ENCODE results near the gene ARMC5. TPM values are rescaled to one million over a fixed set of nuclear protein-coding genes. Genes with fewer than 3 reads are reported as not detected.

The ARMC5 gene
- total and polyA plus RNA-seq, 9 of the 15 experiments (the other 6 are each of a cell fraction or from before 2014, with no cell fraction given): 0.11 to 13.5 (median 2.1) TPM

GRCh38 chr16:31458073-31458843, 1.0 kb upstream of the ARMC5 start (continued):
- TF ChIP-seq DDX20 (tag; IDR thresholded peaks at IDR 0.05; ENCODE audit: low read depth): no peak
- TF ChIP-seq ARID4B (CRISPR knock-in tag; IDR thresholded peaks at IDR 0.05): peak; percentile 55; the same call in 1 of the 2 replicates
- 0 out of 2 replicates have a peak, but pooled peaks have one; percentile 5 for TF ChIP-seq BRD4 (IDR thresholded peaks at IDR 0.05)
- TF ChIP-seq SMARCE1 (IDR thresholded peaks at IDR 0.05): no peak
- peak; percentile 5; the same call in 1 of the 2 replicates for TF ChIP-seq POLR2A (conservative IDR thresholded peaks at IDR 0.05)
- TF ChIP-seq EP400 (IDR thresholded peaks at IDR 0.05): peak; percentile 44; the same call in 1 of the 2 replicates
- peak; percentile 25 for TF ChIP-seq CXXC5 (CRISPR knock-in tag; IDR thresholded peaks at IDR 0.05)
- TF ChIP-seq EWSR1 (IDR thresholded peaks at IDR 0.05; ENCODE audit: borderline replicate concordance, low read depth, partially characterized antibody): no peak
- TF ChIP-seq, protein P1, sequence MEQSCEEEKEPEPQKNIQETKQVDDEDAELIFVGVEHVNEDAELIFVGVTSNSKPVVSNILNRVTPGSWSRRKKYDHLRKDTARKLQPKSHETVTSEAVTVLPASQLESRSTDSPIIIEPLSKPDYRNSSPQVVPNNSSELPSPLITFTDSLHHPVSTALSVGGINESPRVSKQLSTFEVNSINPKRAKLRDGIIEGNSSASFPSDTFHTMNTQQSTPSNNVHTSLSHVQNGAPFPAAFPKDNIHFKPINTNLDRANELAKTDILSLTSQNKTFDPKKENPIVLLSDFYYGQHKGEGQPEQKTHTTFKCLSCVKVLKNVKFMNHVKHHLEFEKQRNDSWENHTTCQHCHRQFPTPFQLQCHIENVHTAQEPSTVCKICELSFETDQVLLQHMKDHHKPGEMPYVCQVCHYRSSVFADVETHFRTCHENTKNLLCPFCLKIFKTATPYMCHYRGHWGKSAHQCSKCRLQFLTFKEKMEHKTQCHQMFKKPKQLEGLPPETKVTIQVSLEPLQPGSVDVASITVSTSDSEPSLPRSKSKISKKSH (CRISPR knock-in tag; IDR thresholded peaks at IDR 0.05): no peak
- TF ChIP-seq NCOA1 (IDR thresholded peaks at IDR 0.05; ENCODE audit: low read depth): 0 out of 2 replicates have a peak, but pooled peaks have one; percentile 20
- TF ChIP-seq HNRNPK (IDR thresholded peaks at IDR 0.05; ENCODE audit: low read depth, low read length, poor library complexity, severe bottlenecking): no peak
- 0 out of 2 replicates have a peak, but pooled peaks have one; percentile 55 for TF ChIP-seq NR2F6 (CRISPR knock-in tag; IDR thresholded peaks at IDR 0.05)
- TF ChIP-seq, protein P2, sequence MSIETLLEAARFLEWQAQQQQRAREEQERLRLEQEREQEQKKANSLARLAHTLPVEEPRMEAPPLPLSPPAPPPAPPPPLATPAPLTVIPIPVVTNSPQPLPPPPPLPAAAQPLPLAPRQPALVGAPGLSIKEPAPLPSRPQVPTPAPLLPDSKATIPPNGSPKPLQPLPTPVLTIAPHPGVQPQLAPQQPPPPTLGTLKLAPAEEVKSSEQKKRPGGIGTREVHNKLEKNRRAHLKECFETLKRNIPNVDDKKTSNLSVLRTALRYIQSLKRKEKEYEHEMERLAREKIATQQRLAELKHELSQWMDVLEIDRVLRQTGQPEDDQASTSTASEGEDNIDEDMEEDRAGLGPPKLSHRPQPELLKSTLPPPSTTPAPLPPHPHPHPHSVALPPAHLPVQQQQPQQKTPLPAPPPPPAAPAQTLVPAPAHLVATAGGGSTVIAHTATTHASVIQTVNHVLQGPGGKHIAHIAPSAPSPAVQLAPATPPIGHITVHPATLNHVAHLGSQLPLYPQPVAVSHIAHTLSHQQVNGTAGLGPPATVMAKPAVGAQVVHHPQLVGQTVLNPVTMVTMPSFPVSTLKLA (conservative IDR thresholded peaks at IDR 0.05): peak; percentile 28 to 61; a peak in 2 of 4 replicates
- peak; percentile 57; the same call in 1 of the 2 replicates for TF ChIP-seq ZNF143 (CRISPR knock-in tag; IDR thresholded peaks at IDR 0.05)
- TF ChIP-seq XRCC5 (IDR thresholded peaks at IDR 0.05; ENCODE audit: low read depth, low read length): peak; percentile 81; the same call in 1 of the 2 replicates
- TF ChIP-seq KDM4B (IDR thresholded peaks at IDR 0.05; ENCODE audit: borderline replicate concordance in 2 of 2, low read depth in 1 of 2): 0 out of 4 replicates have a peak, but pooled peaks of 1 of the 2 experiments have one; percentile 11
- TF ChIP-seq, protein P3, sequence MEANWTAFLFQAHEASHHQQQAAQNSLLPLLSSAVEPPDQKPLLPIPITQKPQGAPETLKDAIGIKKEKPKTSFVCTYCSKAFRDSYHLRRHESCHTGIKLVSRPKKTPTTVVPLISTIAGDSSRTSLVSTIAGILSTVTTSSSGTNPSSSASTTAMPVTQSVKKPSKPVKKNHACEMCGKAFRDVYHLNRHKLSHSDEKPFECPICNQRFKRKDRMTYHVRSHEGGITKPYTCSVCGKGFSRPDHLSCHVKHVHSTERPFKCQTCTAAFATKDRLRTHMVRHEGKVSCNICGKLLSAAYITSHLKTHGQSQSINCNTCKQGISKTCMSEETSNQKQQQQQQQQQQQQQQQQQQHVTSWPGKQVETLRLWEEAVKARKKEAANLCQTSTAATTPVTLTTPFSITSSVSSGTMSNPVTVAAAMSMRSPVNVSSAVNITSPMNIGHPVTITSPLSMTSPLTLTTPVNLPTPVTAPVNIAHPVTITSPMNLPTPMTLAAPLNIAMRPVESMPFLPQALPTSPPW (CRISPR knock-in tag; IDR thresholded peaks at IDR 0.05): 0 out of 2 replicates have a peak, but pooled peaks have one; percentile 9
